MCF 10A (cell line): ENCODE data around the gene SUV39H1. TPM values are rescaled to one million over a fixed set of nuclear protein-coding genes. Genes with fewer than 3 reads are reported as not detected.
"Not testable (repeated sequence)": the region's sequence is repeated elsewhere in the genome, so short reads cannot be mapped to it uniquely, and the experiment has no call there.

Experiments used
- BruUV-seq: library from RNA; stranded (reverse); fragments of 400-500 nt; replicated peaks from 2 replicates; lab custom pipeline; 2021; lab: Mats Ljungman, UMichigan
- CTCF ChIA-PET: fragments of 300-600 bp; sonication (Branson Sonifier 250); formaldehyde crosslinking; extraction: SDS; loops from one replicate; lab custom pipeline; 2021; ENCODE audit warnings: antibody characterized with exemption, inconsistent platforms; lab: Yijun Ruan, JAX
- POLR2A ChIA-PET: fragments of 300-600, 350-650 bp; sonication (Branson Sonifier 250); formaldehyde crosslinking; extraction: SDS; loops from one replicate; lab custom pipeline; 2020; ENCODE audit warnings: antibody characterized with exemption, inconsistent platforms; lab: Yijun Ruan, JAX
- DNase-seq: peaks from one replicate; pipeline ENCODE4 v3.0.0-alpha.2; 2018; ENCODE audit not compliant: unreplicated experiment
- H3K27ac Mint-ChIP-seq: one replicate; pipeline ENCODE4 v1.8.0; 2022; ENCODE audit warnings: mild to moderate bottlenecking, low read depth, mixed read lengths; ENCODE audit not compliant: unreplicated experiment
- H3K27me3 Mint-ChIP-seq: one replicate; pipeline ENCODE4 v1.8.0; 2022; ENCODE audit warnings: mixed read lengths; ENCODE audit not compliant: insufficient read depth, unreplicated experiment
- H3K36me3 Mint-ChIP-seq: one replicate; pipeline ENCODE4 v1.8.0; 2022; ENCODE audit warnings: mild to moderate bottlenecking, moderate library complexity, mixed read lengths; ENCODE audit not compliant: insufficient read depth, unreplicated experiment
- H3K4me1 Mint-ChIP-seq: one replicate; pipeline ENCODE4 v1.8.0; 2022; ENCODE audit warnings: mixed read lengths; ENCODE audit not compliant: insufficient read depth, unreplicated experiment
- H3K4me3 Mint-ChIP-seq: one replicate; pipeline ENCODE4 v1.8.0; 2022; ENCODE audit warnings: mild to moderate bottlenecking, moderate library complexity, mixed read lengths; ENCODE audit not compliant: unreplicated experiment
- H3K9me3 Mint-ChIP-seq: one replicate; pipeline ENCODE4 v1.8.0; 2022; ENCODE audit warnings: mixed read lengths; ENCODE audit not compliant: unreplicated experiment
- CTCF ChIP-seq: fragments of 200-600 bp; IDR thresholded peaks from one replicate; pipeline ENCODE4 v1.8.0; 2022; ENCODE audit warnings: antibody characterized with exemption, mild to moderate bottlenecking; ENCODE audit not compliant: unreplicated experiment
- intact Hi-C: fragments of 100-400 bp; cut with micrococcal nuclease; formaldehyde crosslinking; loops from 2 replicates; pipeline ENCODE4 v1.14.1; 2022
- total RNA-seq: library from RNA; stranded (reverse); gene quantifications from 2 replicates; pipeline ENCODE4 v1.2.3, GENCODE V29; 2022

SUV39H1 gene
- total RNA-seq, 1 experiment from 2014 or later, result 8.7 TPM

GRCh38 chrX:48677516-48677915 is 19.0 kb upstream of the SUV39H1 start:
- intact Hi-C loops, result no loop called here
- peaks cover 6% of the 10 kb centered on the region for H3K4me1 Mint-ChIP-seq
- peak overlapping the region; percentile 79 for H3K4me3 Mint-ChIP-seq
- H3K27ac Mint-ChIP-seq, result no peak overlapping the region
- H3K36me3 Mint-ChIP-seq, result no peaks in the 10 kb centered on the region
- H3K27me3 Mint-ChIP-seq, result no peaks in the 10 kb centered on the region
- no peak for DNase-seq
- BruUV-seq, result no TSS peak
- no peaks in the 10 kb centered on the region for H3K9me3 Mint-ChIP-seq
- CTCF ChIA-PET, result no interaction called here
- POLR2A ChIA-PET, result no interaction called here
- no peak for TF ChIP-seq CTCF

DNA sequence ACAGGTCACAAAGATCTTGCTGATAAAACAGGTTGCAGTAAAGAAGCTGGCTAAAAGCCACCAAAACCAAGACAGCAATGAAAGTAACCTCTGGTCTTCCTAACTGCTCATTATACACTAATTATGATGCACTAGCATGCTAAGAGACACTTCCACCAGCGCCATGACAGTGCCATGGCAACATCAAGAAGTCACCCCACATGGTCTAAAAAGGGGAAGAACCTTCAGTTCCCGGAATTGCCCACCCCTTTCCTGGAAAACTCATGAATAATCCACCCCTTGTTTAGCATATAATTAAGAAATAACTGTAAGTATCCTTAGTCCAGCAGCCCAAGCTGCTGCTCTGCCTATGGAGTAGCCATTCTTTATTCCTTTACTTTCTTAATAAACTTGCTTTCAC is 16.1 kb upstream of the SUV39H1 start:
- H3K4me1 Mint-ChIP-seq, DNase-seq, H3K36me3 Mint-ChIP-seq, intact Hi-C loops, H3K27ac Mint-ChIP-seq, H3K4me3 Mint-ChIP-seq, POLR2A ChIA-PET, H3K9me3 Mint-ChIP-seq, BruUV-seq: not testable (repeated sequence)
- H3K27me3 Mint-ChIP-seq, result peaks cover 22% of the 10 kb centered on the region
- CTCF ChIA-PET, result interaction anchor here (0.5 to 1.1 kb wide), 2 partner anchors 54 to 1312 kb away, joined by 3 read pairs; no protein-coding TSS in a partner anchor

DNA sequence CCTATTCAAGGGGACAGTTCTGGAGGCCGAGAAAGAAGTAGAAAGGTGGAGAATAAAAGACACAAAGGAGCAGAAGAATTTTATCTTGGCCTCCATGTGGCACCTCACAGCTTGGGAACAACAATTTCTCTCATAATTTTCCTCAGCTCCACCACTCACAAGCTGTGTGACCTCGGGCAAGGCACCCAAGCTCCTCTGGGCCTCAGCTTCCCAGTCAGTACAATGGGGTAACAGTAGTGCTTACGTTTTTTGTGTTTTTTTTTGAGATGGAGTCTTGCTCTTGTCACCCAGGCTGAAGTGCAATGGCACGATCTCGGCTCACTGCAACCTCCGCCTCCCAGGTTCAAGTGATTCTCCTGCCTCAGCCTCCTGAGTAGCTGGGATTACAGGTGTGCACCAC is 15.6 kb upstream of the SUV39H1 start:
- H3K4me1 Mint-ChIP-seq, H3K4me3 Mint-ChIP-seq, DNase-seq, intact Hi-C loops, H3K36me3 Mint-ChIP-seq, POLR2A ChIA-PET, BruUV-seq, H3K9me3 Mint-ChIP-seq, H3K27ac Mint-ChIP-seq: not testable (repeated sequence)
- peaks cover 26% of the 10 kb centered on the region for H3K27me3 Mint-ChIP-seq
- CTCF ChIA-PET, result interaction anchor here (1.1 kb wide), 1 partner anchor 1313 kb away, joined by 3 read pairs; no protein-coding TSS in a partner anchor

DNA sequence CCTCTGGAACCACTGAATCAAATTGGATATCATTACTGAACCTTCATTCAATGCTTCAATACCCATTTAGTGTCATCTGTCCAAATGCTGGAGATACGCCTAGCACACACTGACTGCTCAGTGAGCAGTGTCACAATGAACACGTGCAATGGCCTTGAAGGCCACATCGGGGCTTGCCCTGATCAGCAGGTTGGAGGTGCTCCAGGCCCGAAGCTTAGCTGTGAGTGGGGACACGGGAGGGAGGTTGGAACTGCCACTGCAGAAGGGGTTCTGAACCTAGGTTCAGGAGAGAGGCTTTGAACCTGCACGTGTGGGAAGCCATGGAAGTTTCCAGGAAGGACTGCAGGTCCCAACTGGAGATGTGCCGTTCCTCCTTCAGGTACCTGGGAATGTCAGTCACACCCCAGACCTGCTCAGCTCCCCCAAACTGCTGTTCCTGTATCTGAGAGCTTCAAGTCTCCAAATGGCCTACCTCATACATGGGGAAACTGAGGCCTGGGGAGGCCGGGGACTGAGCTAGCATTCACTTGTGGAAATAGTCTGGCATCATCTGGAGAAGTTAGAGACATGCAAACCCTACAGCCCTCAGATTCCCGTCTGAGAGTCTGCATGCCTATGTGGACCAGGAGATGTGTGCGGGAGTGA is 14.9 kb upstream of the SUV39H1 start:
- no peak for TF ChIP-seq CTCF
- Mint-ChIP-seq H3K9me3 (peaks cover 14% of the 10 kb centered on the region), H3K27me3 (peaks cover 34% of the 10 kb centered on the region), H3K4me1 (peaks cover 6% of the 10 kb centered on the region), H3K4me3 (no peak overlapping the region), H3K36me3 (no peaks in the 10 kb centered on the region), H3K27ac (no peak overlapping the region)
- intact Hi-C loops, result no loop called here
- ChIA-PET POLR2A (no interaction called here), CTCF (no interaction called here)
- no peak for DNase-seq
- BruUV-seq, result no TSS peak

GRCh38 chrX:48682795-48683194 is 13.7 kb upstream of the SUV39H1 start:
- POLR2A ChIA-PET, result not testable (repeated sequence)
- CTCF ChIA-PET, result interaction anchor here (0.5 kb wide), 1 partner anchor 13 kb away, joined by 3 read pairs; no protein-coding TSS in a partner anchor
- H3K27me3 Mint-ChIP-seq, result peaks cover 41% of the 10 kb centered on the region

More at GRCh38 chrX:48682795-48683194, 13.7 kb upstream of the SUV39H1 start:
- H3K4me3 Mint-ChIP-seq, DNase-seq, H3K36me3 Mint-ChIP-seq, intact Hi-C loops, H3K27ac Mint-ChIP-seq, H3K4me1 Mint-ChIP-seq, BruUV-seq: not testable (repeated sequence)
- H3K9me3 Mint-ChIP-seq, result peaks cover 23% of the 10 kb centered on the region
